H1 (cell line): ENCODE data around the gene ZNF385C. TPM values are rescaled to one million over a fixed set of nuclear protein-coding genes. Genes with fewer than 3 reads are reported as not detected.

Experiments
- CTCF ChIA-PET: fragments of 300-600 bp; sonication (Branson Sonifier 250); formaldehyde crosslinking; loops from one replicate; lab custom pipeline; 2021; ENCODE audit not compliant: partially characterized antibody; lab: Charles Lee
- POLR2A ChIA-PET: fragments of 300-600 bp; sonication (Branson Sonifier 250); formaldehyde crosslinking; loops from one replicate; lab custom pipeline; 2021; ENCODE audit warnings: inconsistent platforms; ENCODE audit not compliant: partially characterized antibody; lab: Charles Lee
- DNase-seq, 2 experiments: peaks; one replicate each; pipeline versions ENCODE4 v3.0.0 to v3.0.0-alpha.2; 2010 to 2022; ENCODE audit warnings: low spot score in 2 of 2, low read depth in 1 of 2, mixed read lengths in 1 of 2
- FAIRE-seq: peaks from 2 replicates; lab custom pipeline; 2011; peaks lifted over from hg19 to GRCh38; lab: Jason Lieb, UNC
- H2AFZ ChIP-seq: 2 replicates; pipeline ENCODE4 v1.8.1; 2012; ENCODE audit warnings: low read length, inconsistent platforms
- H2AK5ac ChIP-seq: 2 replicates; pipeline ENCODE4 v1.6.1; 2013; ENCODE audit warnings: low read depth, low read length
- H2BK120ac ChIP-seq: replicated peaks from 2 replicates; pipeline ENCODE3; 2013; ENCODE audit warnings: low read depth, low read length, inconsistent platforms
- H2BK12ac ChIP-seq: 2 replicates; pipeline ENCODE4 v1.6.1; 2013; ENCODE audit warnings: low read depth, low read length
- H2BK15ac ChIP-seq: 2 replicates; pipeline ENCODE4 v1.6.1; 2013; ENCODE audit warnings: low read length
- H2BK20ac ChIP-seq: 2 replicates; pipeline ENCODE4 v1.6.1; 2013; ENCODE audit warnings: low read length
- H2BK5ac ChIP-seq: 2 replicates; pipeline ENCODE4 v1.6.1; 2013; ENCODE audit warnings: low read depth, low read length
- H3K14ac ChIP-seq: 2 replicates; pipeline ENCODE4 v1.6.1; 2013; ENCODE audit warnings: inconsistent platforms; ENCODE audit not compliant: insufficient read length
- H3K18ac ChIP-seq: 2 replicates; pipeline ENCODE4 v1.6.1; 2013; ENCODE audit warnings: low read length; ENCODE audit errors: extremely low read depth
- H3K23ac ChIP-seq: 2 replicates; pipeline ENCODE4 v1.6.1; 2013; ENCODE audit warnings: inconsistent platforms; ENCODE audit not compliant: insufficient read length
- H3K23me2 ChIP-seq: 2 replicates; pipeline ENCODE4 v1.6.1; 2013; ENCODE audit warnings: low read depth, low read length
- H3K27ac ChIP-seq: 2 replicates; pipeline ENCODE4 v1.6.1; 2011; ENCODE audit warnings: low read depth, low read length, inconsistent platforms
- H3K27me3 ChIP-seq, 4 experiments: replicated peaks in 1 of 4; 1 replicate in 1 of 4; 2 replicates in 3 of 4; pipeline versions ENCODE4 v1.6.1 to v1.8.1; 2011 to 2013; ENCODE audit warnings: low read length in 3 of 4, mild to moderate bottlenecking in 3 of 4, inconsistent platforms in 2 of 4, mixed read lengths in 2 of 4, moderate library complexity in 1 of 4; ENCODE audit not compliant: control insufficient read depth in 3 of 4, insufficient read depth in 3 of 4; ENCODE audit errors: extremely low read depth in 1 of 4
- H3K36me3 ChIP-seq, 4 experiments: 2 replicates each; pipeline versions ENCODE4 v1.6.1 to v1.8.1; 2011 to 2013; ENCODE audit warnings: mild to moderate bottlenecking in 4 of 4, low read length in 3 of 4, moderate library complexity in 2 of 4, control low read depth in 1 of 4, inconsistent platforms in 1 of 4; ENCODE audit not compliant: insufficient read depth in 4 of 4, control insufficient read depth in 2 of 4
- H3K4ac ChIP-seq: replicated peaks from 2 replicates; pipeline ENCODE3; 2013; ENCODE audit warnings: low read length, low read depth, mixed read lengths, inconsistent platforms; ENCODE audit not compliant: insufficient read length
- H3K4me1 ChIP-seq, 4 experiments: replicated peaks in 1 of 4; 1 replicate in 1 of 4; 2 replicates in 3 of 4; pipeline versions ENCODE4 v1.6.1 to v1.8.1; 2011 to 2013; ENCODE audit warnings: low read length in 3 of 4, inconsistent platforms in 2 of 4, mixed read lengths in 1 of 4; ENCODE audit not compliant: insufficient read depth in 4 of 4, control insufficient read depth in 3 of 4
- H3K4me2 ChIP-seq, 2 experiments: 2 replicates each; pipeline versions ENCODE4 v1.6.1 to v1.8.1; 2011 to 2013; ENCODE audit warnings: low read depth in 2 of 2, low read length in 2 of 2, control low read depth in 1 of 2, inconsistent platforms in 1 of 2, mild to moderate bottlenecking in 1 of 2; ENCODE audit not compliant: insufficient read depth in 1 of 2
- H3K4me3 ChIP-seq, 4 experiments: fragments of 200-600, 300-600 bp in 1 of 4; sonication (generic), shearing (Covaris generic), sonication (Bioruptor Twin) in 1 of 4; 2 replicates each; pipeline versions ENCODE4 v1.5.1 to v1.8.1; 2011 to 2016; ENCODE audit warnings: low read length in 4 of 4, low read depth in 3 of 4, control low read depth in 2 of 4, inconsistent platforms in 2 of 4, mild to moderate bottlenecking in 2 of 4, mixed read lengths in 1 of 4, moderate library complexity in 1 of 4; ENCODE audit not compliant: insufficient read depth in 2 of 4; ENCODE audit errors: extremely low read depth in 1 of 4
- H3K56ac ChIP-seq: replicated peaks from 2 replicates; pipeline ENCODE3; 2013; ENCODE audit warnings: low read depth, mild to moderate bottlenecking, mixed read lengths, low read length, inconsistent platforms; ENCODE audit not compliant: insufficient read length
- H3K79me1 ChIP-seq: 2 replicates; pipeline ENCODE4 v1.6.1; 2013; ENCODE audit warnings: low read depth, low read length, control low read depth
- H3K79me2 ChIP-seq, 2 experiments: 2 replicates each; pipeline versions ENCODE4 v1.6.1 to v1.8.1; 2012 to 2013; ENCODE audit warnings: low read length in 2 of 2, mild to moderate bottlenecking in 2 of 2, inconsistent platforms in 1 of 2; ENCODE audit not compliant: insufficient read depth in 2 of 2, control insufficient read depth in 1 of 2
- H3K9ac ChIP-seq, 4 experiments: replicated peaks in 1 of 4; 1 replicate in 1 of 4; 2 replicates in 3 of 4; pipeline versions ENCODE4 v1.6.1 to v1.8.1; 2011 to 2013; ENCODE audit warnings: low read depth in 3 of 4, low read length in 3 of 4, control low read depth in 2 of 4, mild to moderate bottlenecking in 2 of 4, moderate library complexity in 2 of 4, inconsistent platforms in 1 of 4; ENCODE audit errors: extremely low read depth in 1 of 4
- H3K9me3 ChIP-seq, 2 experiments: 2 replicates each; pipeline versions ENCODE4 v1.6.1 to v1.8.1; 2012 to 2013; ENCODE audit warnings: mild to moderate bottlenecking in 2 of 2, moderate library complexity in 2 of 2, control low read depth in 1 of 2, inconsistent platforms in 1 of 2, low read depth in 1 of 2, low read length in 1 of 2, mixed read lengths in 1 of 2; ENCODE audit not compliant: insufficient read depth in 2 of 2
- H4K20me1 ChIP-seq, 2 experiments: replicated peaks in 1 of 2; 2 replicates each; pipeline versions ENCODE3 to v1.8.1; 2011 to 2013; ENCODE audit warnings: inconsistent platforms in 2 of 2, low read length in 2 of 2, mild to moderate bottlenecking in 1 of 2; ENCODE audit not compliant: insufficient read depth in 2 of 2, control insufficient read depth in 1 of 2
- H4K5ac ChIP-seq: 2 replicates; pipeline ENCODE4 v1.6.1; 2013; ENCODE audit warnings: low read length, low read depth, mixed read lengths, inconsistent platforms; ENCODE audit not compliant: insufficient read length
- H4K8ac ChIP-seq: 2 replicates; pipeline ENCODE4 v1.8.0; 2013; ENCODE audit warnings: mild to moderate bottlenecking, moderate library complexity, low read length, inconsistent platforms; ENCODE audit not compliant: insufficient read depth; ENCODE audit errors: extremely low read depth
- H4K91ac ChIP-seq: replicated peaks from 2 replicates; pipeline ENCODE3; 2013; ENCODE audit warnings: low read length, mixed read lengths, inconsistent platforms; ENCODE audit not compliant: insufficient read length
- JUND ChIP-seq: IDR thresholded peaks from 2 replicates; pipeline ENCODE4 v1.6.1; 2011; ENCODE audit warnings: mild to moderate bottlenecking, improper control_type of control experiment, low read length
- KDM5A ChIP-seq: fragments of 200-600 bp; IDR thresholded peaks from 2 replicates; pipeline ENCODE4 v1.7.1; 2012; ENCODE audit warnings: mild to moderate bottlenecking, low read length, inconsistent platforms, mixed read lengths
- MAFK ChIP-seq: IDR thresholded peaks from 2 replicates; pipeline ENCODE4 v1.6.1; 2012; ENCODE audit warnings: low read depth, mild to moderate bottlenecking, improper control_type of control experiment, low read length
- NRF1 ChIP-seq: IDR thresholded peaks from 2 replicates; pipeline ENCODE4 v1.6.1; 2011; ENCODE audit warnings: mild to moderate bottlenecking, low read depth, low read length, improper control_type of control experiment
- POLR2A ChIP-seq, 2 experiments: IDR thresholded peaks; 1 replicate in 1 of 2; 2 replicates in 1 of 2; pipeline ENCODE4 v1.6.1; 2011; ENCODE audit warnings: low read depth in 2 of 2, low read length in 2 of 2, mild to moderate bottlenecking in 2 of 2; ENCODE audit errors: control extremely low read depth in 1 of 2
- SP2 ChIP-seq: IDR thresholded peaks from 2 replicates; pipeline ENCODE4 v1.6.1; 2012; ENCODE audit warnings: mild to moderate bottlenecking, low read length, inconsistent platforms
- YY1 ChIP-seq: IDR thresholded peaks from 2 replicates; pipeline ENCODE4 v1.6.1; 2011; ENCODE audit warnings: low read depth, mild to moderate bottlenecking, low read length
- WGBS, 2 experiments: shearing (Covaris generic) in 1 of 2; methylation state at CpG; one replicate each; pipeline versions ENCODE4 v1.1.6 to v1.1.7; 2013 to 2015; ENCODE audit warnings: low lambda C conversion rate in 2 of 2, mixed read lengths in 2 of 2, inconsistent platforms in 1 of 2, low coverage in 1 of 2, missing lambda C conversion rate in 1 of 2; ENCODE audit not compliant: insufficient replicate concordance in 2 of 2, insufficient coverage in 1 of 2, insufficient read length in 1 of 2; ENCODE audit errors: extremely low coverage in 1 of 2, missing lambda C conversion rate in 1 of 2; 5-methylcytosine and 5-hydroxymethylcytosine counted together
- polyA plus RNA-seq, 7 experiments: library from polyadenylated mRNA; depleted of rRNA in 3 of 7; stranded (reverse) in 5 of 7; unstranded in 2 of 7; fragments of >200 nt in 5 of 7; fragments of 200-250 nt in 2 of 7; gene quantifications; 1 replicate in 5 of 7; 2 replicates in 1 of 7; 4 replicates in 1 of 7; pipeline versions ENCODE4 v1.2.1 to v1.2.3, GENCODE V29; 2011 to 2013; ENCODE audit warnings: missing spikeins in 2 of 7, mixed read lengths in 2 of 7
- total RNA-seq: library from RNA; stranded (reverse); fragmentation: NEBNext Ultra II Directional; extraction: Animal tissue kit (Norgen Biotek cat#: 25700); gene quantifications from 2 replicates; pipeline ENCODE4 v1.2.1, GENCODE V29; 2021

Gene ZNF385C
- total and polyA plus RNA-seq, 2 of the 8 experiments (the other 6 are each of a cell fraction or from before 2014, with no cell fraction given): 3.9 to 6.1 TPM

GRCh38 chr17:42131232-42131631 is 33.0 kb upstream of the ZNF385C start:
- H3K4me2 ChIP-seq: no peak overlapping the region
- H3K14ac ChIP-seq: no peak overlapping the region
- H2BK120ac ChIP-seq: no peak overlapping the region
- H3K4ac ChIP-seq: no peak overlapping the region
- peaks cover 4 to 36% (median 25%) of the 10 kb centered on the region in 4 experiments for H3K36me3 ChIP-seq
- peaks cover 11 to 16% of the 10 kb centered on the region in 2 experiments for H4K20me1 ChIP-seq
- no peak overlapping the region for H2AFZ ChIP-seq
- no peak overlapping the region for H4K91ac ChIP-seq
- H2BK12ac ChIP-seq: no peak overlapping the region
- no peak overlapping the region for H3K18ac ChIP-seq
- peaks cover 13% of the 10 kb centered on the region for H3K79me1 ChIP-seq
- H3K23ac ChIP-seq: no peak overlapping the region
- no peak overlapping the region for H4K8ac ChIP-seq
- H3K4me1 ChIP-seq: peaks cover 0 to 5% (median 1%) of the 10 kb centered on the region in 4 experiments; a peak in 3 of 7 replicates
- no peaks in the 10 kb centered on the region for H3K9me3 ChIP-seq
- H2BK15ac ChIP-seq: no peak overlapping the region
- TF ChIP-seq JUND (no peak), POLR2A (IDR thresholded peaks at IDR 0.05; ENCODE audit: control extremely low read depth in 1 of 2, low read depth in 2 of 2, low read length in 2 of 2) (no peak), YY1 (no peak), NRF1 (no peak), SP2 (no peak), KDM5A (no peak), MAFK (no peak)
- no peak overlapping the region for H2AK5ac ChIP-seq
- no peak overlapping the region for H2BK20ac ChIP-seq
- H3K23me2 ChIP-seq: peaks cover 3% of the 10 kb centered on the region; the same call in 1 of the 2 replicates
- ChIA-PET CTCF (interaction anchor here (0.7 to 11.7 kb wide), 15 partner anchors 9 to 191 kb away, joined by 3 to 97 read pairs (median 4); partner anchors contain the start of genes HSPB9, KAT2A and NKIRAS2), POLR2A (interaction anchor here (0.8 kb wide), 2 partner anchors 23 to 36 kb away, joined by 3 to 4 read pairs; no protein-coding TSS in a partner anchor)
- H3K79me2 ChIP-seq: peaks cover 0 to 29% of the 10 kb centered on the region in 2 experiments; a peak in 2 of 4 replicates
- H3K9ac ChIP-seq: no peak overlapping the region
- H3K56ac ChIP-seq: no peak overlapping the region
- H2BK5ac ChIP-seq: no peak overlapping the region
- no peak overlapping the region for H3K4me3 ChIP-seq
- no peak overlapping the region for H3K27ac ChIP-seq
- DNase-seq (no peak), FAIRE-seq (no peak)
- WGBS, 2 experiments: 94% methylated on average over 4 of the region's 4 CpGs; no CpG with 5 or more reads in 1 of the 2 experiments
- H4K5ac ChIP-seq: no peak overlapping the region
- H3K27me3 ChIP-seq: no peaks in the 10 kb centered on the region
